Measurements from ENCODE around the gene ACSM3.

DNA sequence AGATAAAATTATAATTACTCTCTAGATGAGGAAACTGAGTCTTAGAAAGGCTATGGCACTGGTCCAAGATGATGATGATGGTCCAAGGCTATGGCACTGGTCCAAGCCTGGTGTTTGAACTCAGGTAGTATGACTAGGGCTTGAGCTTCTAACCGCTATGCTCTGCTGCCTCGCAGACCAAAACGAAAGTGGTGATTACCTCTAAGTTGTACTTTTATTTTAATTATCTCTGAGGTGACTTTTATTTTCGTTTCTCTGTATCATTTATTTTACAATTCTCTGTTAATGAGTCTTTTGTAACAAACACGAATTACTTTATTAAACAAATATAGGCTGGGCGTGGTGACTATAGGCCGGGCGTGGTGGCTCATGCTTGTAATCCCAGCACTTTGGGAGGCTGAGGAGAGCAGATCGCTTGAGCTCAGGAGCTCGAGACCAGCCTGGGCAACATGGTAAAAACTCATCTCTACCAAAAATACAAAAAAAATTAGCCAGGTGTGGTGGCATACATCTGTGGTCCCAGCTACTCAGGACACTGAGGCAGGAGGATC is 48.1 kb downstream of the ACSM3 start:
- TF ChIP-seq POLR2A (IDR thresholded peaks at IDR 0.05) = no peak
- TF ChIP-seq, protein P1, sequence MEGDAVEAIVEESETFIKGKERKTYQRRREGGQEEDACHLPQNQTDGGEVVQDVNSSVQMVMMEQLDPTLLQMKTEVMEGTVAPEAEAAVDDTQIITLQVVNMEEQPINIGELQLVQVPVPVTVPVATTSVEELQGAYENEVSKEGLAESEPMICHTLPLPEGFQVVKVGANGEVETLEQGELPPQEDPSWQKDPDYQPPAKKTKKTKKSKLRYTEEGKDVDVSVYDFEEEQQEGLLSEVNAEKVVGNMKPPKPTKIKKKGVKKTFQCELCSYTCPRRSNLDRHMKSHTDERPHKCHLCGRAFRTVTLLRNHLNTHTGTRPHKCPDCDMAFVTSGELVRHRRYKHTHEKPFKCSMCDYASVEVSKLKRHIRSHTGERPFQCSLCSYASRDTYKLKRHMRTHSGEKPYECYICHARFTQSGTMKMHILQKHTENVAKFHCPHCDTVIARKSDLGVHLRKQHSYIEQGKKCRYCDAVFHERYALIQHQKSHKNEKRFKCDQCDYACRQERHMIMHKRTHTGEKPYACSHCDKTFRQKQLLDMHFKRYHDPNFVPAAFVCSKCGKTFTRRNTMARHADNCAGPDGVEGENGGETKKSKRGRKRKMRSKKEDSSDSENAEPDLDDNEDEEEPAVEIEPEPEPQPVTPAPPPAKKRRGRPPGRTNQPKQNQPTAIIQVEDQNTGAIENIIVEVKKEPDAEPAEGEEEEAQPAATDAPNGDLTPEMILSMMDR (IDR thresholded peaks at IDR 0.05) = no peak
